Right lobe of liver (tissue), 4 donors: ENCODE data around the gene MED27.

Source experiments
- POLR2A ChIP-seq: fragments of 450-650 bp; IDR thresholded peaks from one replicate; pipeline ENCODE4 v1.6.1; 2017; ENCODE audit warnings: antibody characterized with exemption, mild to moderate bottlenecking
- TF ChIP-seq, protein P1 (sequence below), 4 donors: fragments of 200-600 bp in 3 of 4; fragments of 450-650 bp in 1 of 4; IDR thresholded peaks; one replicate each; pipeline versions ENCODE4 v1.5.1 to v1.8.0; 2016 to 2022; ENCODE audit warnings: antibody characterized with exemption in 4 of 4, mild to moderate bottlenecking in 2 of 4
- donor health status: DM: no; HTN: no; CAD: no.
- donor health status: DM: no; HTN: no; CAD: no.
- donor health status: DM: no; HTN: yes; CAD: no.

DNA sequence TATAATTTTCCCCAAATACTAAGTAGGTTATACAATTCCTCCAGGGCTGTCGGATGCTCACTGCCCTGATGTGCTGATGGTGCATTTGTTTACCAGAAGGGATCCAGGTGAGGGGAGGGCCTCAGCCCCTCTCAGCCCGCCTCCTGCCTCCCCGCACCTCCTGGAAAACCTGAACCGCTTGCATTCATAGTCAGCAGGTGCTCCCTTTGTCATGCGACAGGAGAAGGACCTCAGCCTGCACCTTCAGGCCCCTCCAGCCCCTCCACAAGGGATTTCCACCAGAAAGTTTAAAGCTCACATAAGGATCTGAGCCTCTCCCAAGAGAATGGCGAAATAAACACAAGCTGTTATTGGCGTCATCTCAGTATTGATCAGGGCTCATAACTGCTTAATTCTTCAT, 45.7 kb upstream of the MED27 start:
- TF ChIP-seq, protein P1, sequence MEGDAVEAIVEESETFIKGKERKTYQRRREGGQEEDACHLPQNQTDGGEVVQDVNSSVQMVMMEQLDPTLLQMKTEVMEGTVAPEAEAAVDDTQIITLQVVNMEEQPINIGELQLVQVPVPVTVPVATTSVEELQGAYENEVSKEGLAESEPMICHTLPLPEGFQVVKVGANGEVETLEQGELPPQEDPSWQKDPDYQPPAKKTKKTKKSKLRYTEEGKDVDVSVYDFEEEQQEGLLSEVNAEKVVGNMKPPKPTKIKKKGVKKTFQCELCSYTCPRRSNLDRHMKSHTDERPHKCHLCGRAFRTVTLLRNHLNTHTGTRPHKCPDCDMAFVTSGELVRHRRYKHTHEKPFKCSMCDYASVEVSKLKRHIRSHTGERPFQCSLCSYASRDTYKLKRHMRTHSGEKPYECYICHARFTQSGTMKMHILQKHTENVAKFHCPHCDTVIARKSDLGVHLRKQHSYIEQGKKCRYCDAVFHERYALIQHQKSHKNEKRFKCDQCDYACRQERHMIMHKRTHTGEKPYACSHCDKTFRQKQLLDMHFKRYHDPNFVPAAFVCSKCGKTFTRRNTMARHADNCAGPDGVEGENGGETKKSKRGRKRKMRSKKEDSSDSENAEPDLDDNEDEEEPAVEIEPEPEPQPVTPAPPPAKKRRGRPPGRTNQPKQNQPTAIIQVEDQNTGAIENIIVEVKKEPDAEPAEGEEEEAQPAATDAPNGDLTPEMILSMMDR (IDR thresholded peaks at IDR 0.05), result no peak
- no peak for TF ChIP-seq POLR2A
